Measurements from ENCODE around the gene RPL37.
A peak's percentile ranks its signal among the peaks of the same experiment; 100 is the strongest.
"Not testable (repeated sequence)": the region's sequence is repeated elsewhere in the genome, so short reads cannot be mapped to it uniquely, and the experiment has no call there.

RPL37 gene

GRCh38 chr5:40833712-40834229 is 1.3 kb downstream of the RPL37 start:
- DNase-seq: no peak

GRCh38 chr5:40832345-40832744 is 2.7 kb downstream of the RPL37 start:
- DNase-seq: no peak

GRCh38 chr5:40831346-40832210 is 3.4 kb downstream of the RPL37 start:
- no peak for DNase-seq

GRCh38 chr5:40829748-40830533 is 5.1 kb downstream of the RPL37 start:
- DNase-seq: no peak

- no peak for DNase-seq
These were observed 6.0 kb downstream of the RPL37 start for GRCh38 chr5:40828690-40829661.

GRCh38 chr5:40828021-40828631 is 6.9 kb downstream of the RPL37 start:
- DNase-seq: no peak

GRCh38 chr5:40827188-40827977 is 7.6 kb downstream of the RPL37 start:
- no peak for DNase-seq

GRCh38 chr5:40826489-40827187 is 8.4 kb downstream of the RPL37 start:
- DNase-seq: no peak

GRCh38 chr5:40825461-40826043 is 9.5 kb downstream of the RPL37 start:
- DNase-seq: not testable (repeated sequence)

- no peak for DNase-seq
These were observed 11.6 kb downstream of the RPL37 start for GRCh38 chr5:40823459-40823858.

GRCh38 chr5:40813698-40814281 is 21.2 kb downstream of the RPL37 start:
- no peak for DNase-seq

GRCh38 chr5:40812125-40812524 is 22.9 kb downstream of the RPL37 start:
- DNase-seq: no peak

GRCh38 chr5:40801771-40802562 is 33.1 kb downstream of the RPL37 start:
- no peak for DNase-seq

GRCh38 chr5:40799258-40799657 is 35.8 kb downstream of the RPL37 start:
- no peak for DNase-seq

GRCh38 chr5:40798801-40799210 is 36.2 kb downstream of the RPL37 start:
- DNase-seq: no peak

- peak; percentile 84 for DNase-seq
These were observed 36.8 kb downstream of the RPL37 start, which contains the start of gene PRKAA1 for GRCh38 chr5:40798012-40798800. TSS of gene PRKAA1 (minus strand) at chr5:40798374. CDS start at chr5:40798189, 185 bp downstream.

GRCh38 chr5:40797273-40798011 is 37.6 kb downstream of the RPL37 start:
- DNase-seq: peak; percentile 72

All from SHP77 treated with DMSO at 0.1 percent for 48 hours (cell line).